Measurements from ENCODE around the gene TXNDC5. TPM values are rescaled to one million over a fixed set of nuclear protein-coding genes. Genes with fewer than 3 reads are reported as not detected.
A peak's percentile ranks its signal among the peaks of the same experiment; 100 is the strongest.
"Not testable (repeated sequence)": the region's sequence is repeated elsewhere in the genome, so short reads cannot be mapped to it uniquely, and the experiment has no call there.

Gene TXNDC5
- total and polyA plus RNA-seq, 10 donors, result 25.9 to 645 (median 194) TPM

DNA sequence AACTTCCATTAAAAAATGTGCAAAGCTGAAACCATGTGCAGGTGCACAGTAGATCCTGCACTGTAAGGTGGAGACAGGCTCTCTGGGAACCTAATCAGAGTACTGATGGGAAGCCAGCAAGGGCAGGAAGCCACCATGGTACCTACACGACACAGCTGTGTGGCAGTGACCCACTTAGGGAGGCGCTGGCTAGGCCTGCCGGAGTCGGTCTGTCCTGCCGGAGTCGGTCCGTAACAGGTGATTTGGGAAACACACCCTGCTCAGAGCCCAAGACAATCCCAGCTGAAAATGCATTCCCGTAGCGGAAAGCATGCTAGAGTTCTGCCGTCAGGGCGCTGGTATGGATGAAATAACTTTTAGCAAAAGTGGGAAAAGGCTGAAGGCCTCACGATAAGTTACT is 17.2 kb downstream of the TXNDC5 start:
- peak; percentile 25 for DNase-seq
- Histone ChIP-seq H3K27ac (no peak overlapping the region), H3K27me3 (replicated peaks in 1 of 7) (no peaks in the 10 kb centered on the region), H3K4me1 (no peaks in the 10 kb centered on the region), H3K36me3 (peaks cover 0 to 100% (median 96%) of the 10 kb centered on the region in 6 donors), H3K4me3 (no peak overlapping the region), H3K9me3 (no peaks in the 10 kb centered on the region)
- TF ChIP-seq POLR2A (IDR thresholded peaks at IDR 0.05) (no peak), POLR2AphosphoS5 (IDR thresholded peaks at IDR 0.05) (peak in 2 of 3 donors; percentile 40 to 41)
- 91 to 97% (median 96%) methylated on average over 11 to 12 of the region's 12 CpGs for WGBS, 5 donors
- intact Hi-C loops (cut with DNase I; ENCODE audit: low total_unique reads), result no loop called here

DNA sequence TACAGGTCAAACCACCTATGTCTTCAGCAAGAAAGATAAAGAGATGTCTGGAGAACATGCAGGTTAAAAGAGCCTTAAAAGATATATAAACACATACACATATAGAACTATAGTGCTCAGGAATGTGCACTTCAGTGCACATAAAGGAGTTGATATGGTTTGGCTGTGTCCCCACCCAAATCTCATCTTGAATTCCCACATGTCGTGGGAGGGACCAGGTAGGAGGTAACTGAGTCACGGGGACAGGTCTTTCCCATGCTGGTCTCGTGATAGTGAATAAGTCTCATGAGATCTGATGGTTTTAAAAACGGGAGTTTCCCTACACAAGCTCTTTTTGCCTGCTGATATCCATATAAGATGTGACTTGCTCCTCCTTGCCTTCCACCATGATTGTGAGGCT is 18.2 kb downstream of the TXNDC5 start:
- intact Hi-C loops (cut with DNase I; ENCODE audit: low total_unique reads); H3K4me3 ChIP-seq; H3K4me1 ChIP-seq; H3K9me3 ChIP-seq; H3K27ac ChIP-seq; H3K27me3 ChIP-seq (replicated peaks in 1 of 7): not testable (repeated sequence)
- WGBS, 5 donors, result 93 to 100% (median 94%) methylated on average over 4 of the region's 4 CpGs
- DNase-seq, result peak; percentile 4
- H3K36me3 ChIP-seq, result peaks cover 0 to 100% (median 97%) of the 10 kb centered on the region in 6 donors

DNA sequence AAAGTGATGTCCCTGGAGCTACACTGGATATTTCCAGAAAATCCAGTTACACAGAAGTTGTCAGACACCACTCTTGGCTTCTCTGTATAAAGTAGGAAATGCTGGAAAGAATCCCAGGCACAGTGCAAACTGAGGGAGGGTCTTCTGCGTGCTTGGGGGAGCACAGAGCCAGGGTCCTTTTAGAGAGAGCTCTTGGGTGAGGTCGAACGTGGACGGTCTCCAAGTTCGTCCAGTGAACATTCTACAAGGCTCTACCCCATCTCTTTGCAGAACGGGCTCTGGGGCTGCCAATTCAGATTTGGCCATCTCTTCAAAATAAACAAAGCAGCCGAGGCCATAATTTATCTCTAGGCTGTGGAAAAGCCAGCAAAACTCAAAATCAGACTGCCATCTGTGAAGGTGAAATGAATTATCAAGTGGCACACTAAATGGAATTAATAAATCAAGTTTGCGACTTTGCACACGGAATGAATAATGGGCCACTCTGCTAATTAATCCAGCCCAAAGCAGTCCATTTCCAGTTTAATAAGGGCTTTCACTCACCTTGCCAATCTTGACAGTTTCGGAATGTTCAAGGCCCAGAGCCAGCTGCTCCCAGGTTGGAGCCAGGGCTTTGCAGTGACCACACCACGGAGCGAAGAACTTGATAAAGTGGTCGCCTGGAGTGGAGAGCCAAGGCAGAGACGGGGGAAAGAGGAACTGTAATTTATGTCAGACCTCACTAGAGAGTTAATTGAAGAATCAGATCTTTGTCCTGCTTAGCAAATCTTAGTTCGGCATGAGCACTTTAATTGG is 19.3 kb downstream of the TXNDC5 start:
- Histone ChIP-seq H3K27me3 (replicated peaks in 1 of 7) (no peaks in the 10 kb centered on the region), H3K4me1 (no peaks in the 10 kb centered on the region), H3K9me3 (no peaks in the 10 kb centered on the region), H3K27ac (no peak overlapping the region), H3K4me3 (no peak overlapping the region), H3K36me3 (peaks cover 0 to 100% (median 97%) of the 10 kb centered on the region in 6 donors)
- TF ChIP-seq POLR2AphosphoS5 (IDR thresholded peaks at IDR 0.05) (peak in 1 of 3 donors; percentile 1), POLR2A (IDR thresholded peaks at IDR 0.05) (no peak)
- TF ChIP-seq, protein P1, sequence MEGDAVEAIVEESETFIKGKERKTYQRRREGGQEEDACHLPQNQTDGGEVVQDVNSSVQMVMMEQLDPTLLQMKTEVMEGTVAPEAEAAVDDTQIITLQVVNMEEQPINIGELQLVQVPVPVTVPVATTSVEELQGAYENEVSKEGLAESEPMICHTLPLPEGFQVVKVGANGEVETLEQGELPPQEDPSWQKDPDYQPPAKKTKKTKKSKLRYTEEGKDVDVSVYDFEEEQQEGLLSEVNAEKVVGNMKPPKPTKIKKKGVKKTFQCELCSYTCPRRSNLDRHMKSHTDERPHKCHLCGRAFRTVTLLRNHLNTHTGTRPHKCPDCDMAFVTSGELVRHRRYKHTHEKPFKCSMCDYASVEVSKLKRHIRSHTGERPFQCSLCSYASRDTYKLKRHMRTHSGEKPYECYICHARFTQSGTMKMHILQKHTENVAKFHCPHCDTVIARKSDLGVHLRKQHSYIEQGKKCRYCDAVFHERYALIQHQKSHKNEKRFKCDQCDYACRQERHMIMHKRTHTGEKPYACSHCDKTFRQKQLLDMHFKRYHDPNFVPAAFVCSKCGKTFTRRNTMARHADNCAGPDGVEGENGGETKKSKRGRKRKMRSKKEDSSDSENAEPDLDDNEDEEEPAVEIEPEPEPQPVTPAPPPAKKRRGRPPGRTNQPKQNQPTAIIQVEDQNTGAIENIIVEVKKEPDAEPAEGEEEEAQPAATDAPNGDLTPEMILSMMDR (IDR thresholded peaks at IDR 0.05 in 8 of 11, conservative IDR thresholded peaks at IDR 0.05 in 3 of 11), result no peak
- peak; percentile 24 for DNase-seq
- intact Hi-C loops (cut with DNase I; ENCODE audit: low total_unique reads), result no loop called here
- 92 to 97% (median 94%) methylated on average over 15 of the region's 15 CpGs for WGBS, 5 donors

DNA sequence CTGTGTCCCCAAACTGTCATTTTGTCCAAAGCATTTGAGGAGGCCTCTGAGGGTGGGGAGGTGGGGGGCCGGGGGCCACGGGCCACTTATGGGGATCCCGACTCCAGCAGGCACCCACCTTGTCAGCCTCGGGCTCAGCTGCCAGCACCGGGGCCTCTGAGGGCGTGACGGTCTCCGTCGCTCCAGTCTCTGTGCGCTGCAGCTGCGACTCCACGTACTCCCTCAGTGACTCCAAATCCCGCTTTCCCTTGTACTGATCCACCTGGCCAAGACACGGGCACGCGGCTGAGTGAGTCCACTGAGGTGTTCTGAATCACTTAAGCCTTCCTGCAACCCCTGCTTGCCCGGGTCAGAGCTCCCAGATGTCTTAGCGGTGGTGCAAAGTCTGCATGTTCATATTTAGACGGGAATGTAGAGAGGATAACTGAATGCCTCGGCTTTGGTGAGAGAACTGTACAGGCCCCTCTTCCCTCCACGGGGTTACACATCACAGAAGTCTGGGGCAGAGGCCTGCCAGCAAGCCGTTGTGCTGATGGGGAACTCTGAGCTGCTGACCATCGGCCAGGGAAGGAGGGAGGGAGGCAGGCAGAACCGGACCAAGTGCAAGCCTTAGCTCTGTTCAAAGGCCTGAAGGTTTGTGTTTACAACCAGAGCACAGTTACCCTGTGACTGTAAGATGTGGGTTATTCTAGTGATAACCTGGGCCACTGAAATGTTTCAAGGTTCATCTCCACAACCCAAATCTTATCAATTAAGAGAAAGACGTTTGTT is 21.8 kb downstream of the TXNDC5 start:
- no peaks in the 10 kb centered on the region for H3K9me3 ChIP-seq
- H3K27ac ChIP-seq, result no peak overlapping the region
- H3K4me3 ChIP-seq, result no peak overlapping the region
- no peaks in the 10 kb centered on the region for H3K4me1 ChIP-seq
- TF ChIP-seq POLR2AphosphoS5 (IDR thresholded peaks at IDR 0.05) (peak in 2 of 3 donors; percentile 23 to 34), POLR2A (IDR thresholded peaks at IDR 0.05) (no peak)
- peaks cover 5 to 100% (median 98%) of the 10 kb centered on the region in 6 donors for H3K36me3 ChIP-seq
- WGBS, 5 donors, result 93 to 96% (median 96%) methylated on average over 25 of the region's 25 CpGs
- H3K27me3 ChIP-seq (replicated peaks in 1 of 7), result no peaks in the 10 kb centered on the region
- intact Hi-C loops (cut with DNase I; ENCODE audit: low total_unique reads), result no loop called here
- peak; percentile 74 for DNase-seq

DNA sequence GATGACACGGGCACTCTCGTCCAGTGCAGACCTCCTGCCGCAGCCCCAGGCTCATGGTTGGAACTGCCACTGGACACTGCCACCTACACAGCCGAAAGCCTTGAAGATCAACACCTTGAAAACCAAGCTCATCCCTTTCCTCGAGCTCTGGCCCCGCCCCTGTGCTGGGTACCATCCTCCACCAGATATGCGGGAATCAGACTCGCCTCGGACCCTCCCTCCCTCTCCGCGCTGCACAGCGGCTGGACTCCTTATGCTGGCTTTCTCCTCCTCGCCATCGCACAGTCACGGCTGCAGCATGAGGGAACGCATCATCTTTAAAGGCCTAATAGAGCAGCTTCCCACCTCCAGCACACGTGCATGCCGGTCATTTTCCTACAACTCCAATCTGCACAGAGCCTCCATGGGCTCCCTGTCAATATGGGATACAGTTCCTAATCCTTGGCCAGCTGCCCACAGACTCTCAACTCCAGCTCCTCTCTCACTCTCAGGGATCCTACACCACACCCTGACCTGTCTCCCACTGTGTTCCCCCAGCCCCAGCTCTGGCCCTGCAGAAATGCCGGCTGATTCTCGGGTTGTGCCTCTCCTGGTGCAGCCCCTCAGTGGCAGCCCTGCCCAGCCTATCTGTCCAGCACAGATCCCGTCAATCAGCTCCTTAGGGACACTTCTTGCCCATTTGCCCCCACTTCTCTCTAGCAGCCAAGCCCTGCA is 23.2 kb downstream of the TXNDC5 start:
- H3K27ac ChIP-seq, result no peak overlapping the region
- peak in 2 of 3 donors; percentile 42 to 47 for TF ChIP-seq POLR2AphosphoS5 (IDR thresholded peaks at IDR 0.05)
- TF ChIP-seq POLR2A (IDR thresholded peaks at IDR 0.05), result no peak
- 94 to 96% (median 95%) methylated on average over 21 of the region's 21 CpGs for WGBS, 5 donors
- H3K4me1 ChIP-seq, result no peaks in the 10 kb centered on the region
- peak; percentile 64 for DNase-seq
- no peaks in the 10 kb centered on the region for H3K9me3 ChIP-seq
- H3K27me3 ChIP-seq (replicated peaks in 1 of 7), result no peaks in the 10 kb centered on the region
- intact Hi-C loops (cut with DNase I; ENCODE audit: low total_unique reads), result no loop called here
- peaks cover 13 to 100% (median 98%) of the 10 kb centered on the region in 6 donors for H3K36me3 ChIP-seq
- no peak overlapping the region for H3K4me3 ChIP-seq

Measured in spleen (tissue), 11 donors.